K562 treated with DMSO at 1 percent for 4 hours (cell line): ENCODE results near the gene RXRA. TPM values are rescaled to one million over a fixed set of nuclear protein-coding genes. Genes with fewer than 3 reads are reported as not detected.

ENCODE experiments used
- total RNA-seq: library from RNA; unstranded; fragments of 300-600 nt; gene quantifications from 2 replicates; pipeline ENCODE4 v1.2.3, GENCODE V29; 2022; ENCODE audit not compliant: insufficient read depth

Gene RXRA
- total RNA-seq: 14.2 and 18.9 TPM in 2 replicates

GRCh38 chr9:134325813-134326723, at the start of gene RXRA:
TSS of gene RXRA (plus strand) at chr9:134326455. CDS start at chr9:134326632, 177 bp downstream.

Other genes with a start within 250 kb of the RXRA start
- gene WDR5, start 190.4 kb upstream of the RXRA start, total RNA-seq: 30.5 and 31.0 TPM in 2 replicates
- not detected in 2 replicates for gene RNU6ATAC, start 161.9 kb upstream of the RXRA start, total RNA-seq